WTC11 (cell line): ENCODE results near the gene ASCC1. TPM values are rescaled to one million over a fixed set of nuclear protein-coding genes. Genes with fewer than 3 reads are reported as not detected.

Experiments used
- ATAC-seq: fragments of 200-7000 bp; cut with Tn5 transposase; 2 replicates; pipeline ENCODE4 v1.10.0; 2021; ENCODE audit warnings: mild to moderate bottlenecking, moderate library complexity
- Bru-seq: library from RNA; stranded (reverse); fragments of 400-500 nt; gene quantifications from one replicate; lab custom pipeline; 2021; lab: Mats Ljungman, UMichigan
- CTCF ChIA-PET: fragments of 300-600 bp; sonication (Branson Sonifier 250); formaldehyde crosslinking; loops from one replicate; lab custom pipeline; 2021; ENCODE audit warnings: antibody characterized with exemption; lab: Charles Lee
- POLR2A ChIA-PET: fragments of 350-600 bp; sonication (Branson Sonifier 250); formaldehyde crosslinking; loops from one replicate; lab custom pipeline; 2021; ENCODE audit warnings: antibody characterized with exemption; lab: Charles Lee
- DNase-seq: peaks from one replicate; pipeline ENCODE4 v3.0.0; 2021; ENCODE audit warnings: low spot score
- H3K27ac Mint-ChIP-seq: 2 replicates; pipeline ENCODE4 v1.8.0; 2021; ENCODE audit warnings: mixed read lengths
- H3K27me3 Mint-ChIP-seq: 2 replicates; pipeline ENCODE4 v1.8.0; 2021; ENCODE audit warnings: low read depth, mild to moderate bottlenecking, moderate library complexity, mixed read lengths
- H3K36me3 Mint-ChIP-seq: 2 replicates; pipeline ENCODE4 v1.8.0; 2021; ENCODE audit warnings: mixed read lengths
- H3K4me1 Mint-ChIP-seq: 2 replicates; pipeline ENCODE4 v1.8.0; 2022; ENCODE audit warnings: mixed read lengths
- H3K4me3 Mint-ChIP-seq: 2 replicates; pipeline ENCODE4 v1.8.0; 2021; ENCODE audit warnings: mild to moderate bottlenecking, moderate library complexity, mixed read lengths
- H3K9me3 Mint-ChIP-seq: 2 replicates; pipeline ENCODE4 v1.8.0; 2021; ENCODE audit warnings: mixed read lengths
- FOXP1 ChIP-seq: sonication (generic); formaldehyde crosslinking; IDR thresholded peaks from 2 replicates; pipeline ENCODE4 v1.8.0; 2022; ENCODE audit warnings: missing genetic modification reagents, mild to moderate bottlenecking, moderate library complexity, borderline replicate concordance
- JUN ChIP-seq: sonication (generic); formaldehyde crosslinking; IDR thresholded peaks from 2 replicates; pipeline ENCODE4 v1.8.0; 2023; ENCODE audit warnings: mild to moderate bottlenecking, missing genetic modification reagents
- NR3C1 ChIP-seq: sonication (generic); formaldehyde crosslinking; conservative IDR thresholded peaks from 2 replicates; pipeline ENCODE4 v1.8.1; 2023; ENCODE audit warnings: low read depth, mild to moderate bottlenecking, missing genetic modification reagents
- TEAD4 ChIP-seq: sonication (generic); formaldehyde crosslinking; IDR thresholded peaks from 2 replicates; pipeline ENCODE4 v1.8.0; 2022; ENCODE audit warnings: mild to moderate bottlenecking, missing genetic modification reagents
- TP53 ChIP-seq: sonication (generic); formaldehyde crosslinking; IDR thresholded peaks from 2 replicates; pipeline ENCODE4 v1.8.1; 2023; ENCODE audit warnings: mild to moderate bottlenecking, missing genetic modification reagents
- ZNF219 ChIP-seq: sonication (generic); formaldehyde crosslinking; IDR thresholded peaks from 2 replicates; pipeline ENCODE4 v1.8.0; 2023; ENCODE audit warnings: missing genetic modification reagents, mild to moderate bottlenecking, borderline replicate concordance
- ZNF232 ChIP-seq: sonication (generic); formaldehyde crosslinking; IDR thresholded peaks from 2 replicates; pipeline ENCODE4 v1.8.0; 2022; ENCODE audit warnings: mild to moderate bottlenecking, missing genetic modification reagents
- long read RNA-seq, 3 experiments: library from RNA in 1 of 3; library from capped mRNA in 1 of 3; library from polyadenylated mRNA in 1 of 3; unstranded in 2 of 3; stranded (forward) in 1 of 3; transcript quantifications; one replicate each; pipeline ENCODE4 v2.0.0, GENCODE V29; 2021
- total RNA-seq: library from RNA; stranded (reverse); gene quantifications from 3 replicates; pipeline ENCODE4 v1.2.3, GENCODE V29; 2021
- TF ChIP-seq, protein P1 (sequence below): sonication (generic); formaldehyde crosslinking; IDR thresholded peaks from 2 replicates; pipeline ENCODE4 v1.8.1; 2022; ENCODE audit warnings: mild to moderate bottlenecking, moderate library complexity, missing genetic modification reagents
- TF ChIP-seq, protein P2 (sequence below): sonication (generic); formaldehyde crosslinking; IDR thresholded peaks from 2 replicates; pipeline ENCODE4 v1.8.0; 2022; ENCODE audit warnings: missing genetic modification reagents
- TF ChIP-seq, protein P3 (sequence below): sonication (generic); formaldehyde crosslinking; IDR thresholded peaks from 2 replicates; pipeline ENCODE4 v1.8.1; 2022; ENCODE audit warnings: mild to moderate bottlenecking, missing genetic modification reagents, moderate library complexity, borderline replicate concordance
- TF ChIP-seq, protein P4 (sequence below): sonication (generic); formaldehyde crosslinking; IDR thresholded peaks from 2 replicates; pipeline ENCODE4 v1.8.1; 2023; ENCODE audit warnings: mild to moderate bottlenecking, moderate library complexity, missing genetic modification reagents
- TF ChIP-seq, protein P5 (sequence below): sonication (generic); formaldehyde crosslinking; IDR thresholded peaks from 2 replicates; pipeline ENCODE4 v1.8.0; 2022; ENCODE audit warnings: mild to moderate bottlenecking, missing genetic modification reagents
- TF ChIP-seq, protein P6 (sequence below): fragments of 250-450 bp; sonication (Bioruptor Pico); IDR thresholded peaks from 2 replicates; pipeline ENCODE4 v2.1.2; 2022; ENCODE audit warnings: mild to moderate bottlenecking, moderate library complexity
- TF ChIP-seq, protein P7 (sequence below): sonication (generic); formaldehyde crosslinking; IDR thresholded peaks from 2 replicates; pipeline ENCODE4 v1.8.1; 2022; ENCODE audit warnings: low read depth, missing genetic modification reagents, borderline replicate concordance

ASCC1 gene, protein sequence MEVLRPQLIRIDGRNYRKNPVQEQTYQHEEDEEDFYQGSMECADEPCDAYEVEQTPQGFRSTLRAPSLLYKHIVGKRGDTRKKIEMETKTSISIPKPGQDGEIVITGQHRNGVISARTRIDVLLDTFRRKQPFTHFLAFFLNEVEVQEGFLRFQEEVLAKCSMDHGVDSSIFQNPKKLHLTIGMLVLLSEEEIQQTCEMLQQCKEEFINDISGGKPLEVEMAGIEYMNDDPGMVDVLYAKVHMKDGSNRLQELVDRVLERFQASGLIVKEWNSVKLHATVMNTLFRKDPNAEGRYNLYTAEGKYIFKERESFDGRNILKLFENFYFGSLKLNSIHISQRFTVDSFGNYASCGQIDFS
- total RNA-seq (30.4 to 38.7 TPM (median 32.5 TPM) in 3 replicates), Bru-seq, nascent RNA (percentile 57 among the genes with signal in this experiment)
- long read RNA-seq, experiment 1, transcript ASCC1-202 (10 exons, 2,002 nt) = major isoform, 24 of 61 reads
- long read RNA-seq, experiment 1, partial matches to known transcripts = 3 of 61 reads
- long read RNA-seq, experiment 1, other reads (novel, unspliced or antisense) = 34 of 61 reads
- long read RNA-seq, experiment 2, transcript ASCC1-202 (10 exons, 2,002 nt) = major isoform, 14 of 49 reads
- long read RNA-seq, experiment 2, partial matches to known transcripts = 8 of 49 reads
- long read RNA-seq, experiment 2, other reads (novel, unspliced or antisense) = 25 of 49 reads
- long read RNA-seq, experiment 3, transcript ASCC1-202 (10 exons, 2,002 nt) = major isoform, 21 of 51 reads
- long read RNA-seq, experiment 3, partial matches to known transcripts = 2 of 51 reads
- long read RNA-seq, experiment 3, other reads (novel, unspliced or antisense) = 28 of 51 reads

DNA sequence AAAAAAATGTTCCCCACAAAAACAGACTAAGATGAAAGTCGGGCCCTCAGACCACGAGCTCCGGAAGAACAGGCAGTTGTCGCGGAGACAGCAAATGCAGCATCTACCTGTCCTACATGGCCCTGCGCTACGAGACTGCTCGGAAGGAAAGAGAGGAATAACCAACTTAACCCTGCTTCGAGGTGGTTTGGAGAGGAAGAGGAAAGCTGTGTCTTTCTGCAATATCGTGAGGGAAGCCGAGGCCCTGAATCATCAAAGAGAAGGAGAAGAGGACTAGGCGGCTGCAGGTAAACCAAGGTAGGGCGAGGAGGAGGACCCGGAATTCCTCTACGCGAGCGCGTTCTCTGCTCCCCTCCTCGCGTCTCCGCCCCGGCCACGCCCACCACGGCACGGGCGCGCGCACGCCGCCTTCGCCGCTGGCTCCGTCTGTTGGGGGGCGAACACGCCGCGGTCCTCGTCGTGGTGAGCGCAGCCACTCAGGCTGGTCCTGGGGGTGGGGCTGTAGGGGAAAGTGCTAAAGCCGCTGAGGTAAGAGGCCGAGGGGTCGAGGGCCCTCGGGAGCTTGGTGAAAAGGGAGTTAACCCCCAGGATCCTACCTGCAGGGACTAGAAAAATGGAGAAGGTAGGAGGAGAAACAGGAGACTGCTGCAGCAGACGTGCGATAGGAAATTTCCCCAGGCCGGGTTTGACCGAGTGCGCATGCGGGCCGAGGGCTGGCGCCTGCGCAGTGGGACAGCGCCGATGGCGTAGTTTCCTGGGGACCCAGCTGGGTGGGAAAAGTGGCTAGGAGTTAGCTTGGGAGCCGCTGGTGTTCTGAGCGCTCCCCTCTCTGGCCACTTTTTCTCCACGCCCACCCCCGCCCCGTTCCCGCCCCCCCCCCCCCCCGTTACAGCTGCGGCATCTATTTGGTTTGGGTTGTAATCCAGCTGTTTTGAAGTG is at the start of gene ASCC1, which contains the start of gene ANAPC16:
Gene ASCC1, minus strand, starts transcription at position 666 of the 939 bp plus-strand sequence. CDS start 2,978 bp downstream, outside the sequence.
Gene ANAPC16, plus strand, starts transcription at position 402 of the 939 bp plus-strand sequence. CDS start 7,903 bp downstream, outside the sequence.
- peak; percentile 94 for DNase-seq
- H3K4me1 Mint-ChIP-seq = peaks cover 23% of the 10 kb centered on the region
- H3K9me3 Mint-ChIP-seq = no peaks in the 10 kb centered on the region
- CTCF ChIA-PET = interaction anchor here (0.7 to 2.4 kb wide), 7 partner anchors 43 to 379 kb away, joined by 3 to 14 read pairs (median 4); no protein-coding TSS in a partner anchor
- H3K27ac Mint-ChIP-seq = peak within 1 kb of the TSS; percentile 100
- peak within 1 kb of the TSS; percentile 97 for H3K4me3 Mint-ChIP-seq
- no peaks in the 10 kb centered on the region; the same call in 1 of the 2 replicates for H3K27me3 Mint-ChIP-seq
- POLR2A ChIA-PET = interaction anchor here (0.5 to 3.0 kb wide), 14 partner anchors 33 to 128 kb away, joined by 3 to 38 read pairs (median 4); partner anchors contain the start of genes DDIT4 and SPOCK2
- peaks cover 4% of the 10 kb centered on the region for H3K36me3 Mint-ChIP-seq
- ATAC-seq = peak; percentile 92
- TF ChIP-seq FOXP1 (CRISPR knock-in tag) = peak; percentile 90; the same call in 1 of the 2 replicates
- TF ChIP-seq, protein P1, sequence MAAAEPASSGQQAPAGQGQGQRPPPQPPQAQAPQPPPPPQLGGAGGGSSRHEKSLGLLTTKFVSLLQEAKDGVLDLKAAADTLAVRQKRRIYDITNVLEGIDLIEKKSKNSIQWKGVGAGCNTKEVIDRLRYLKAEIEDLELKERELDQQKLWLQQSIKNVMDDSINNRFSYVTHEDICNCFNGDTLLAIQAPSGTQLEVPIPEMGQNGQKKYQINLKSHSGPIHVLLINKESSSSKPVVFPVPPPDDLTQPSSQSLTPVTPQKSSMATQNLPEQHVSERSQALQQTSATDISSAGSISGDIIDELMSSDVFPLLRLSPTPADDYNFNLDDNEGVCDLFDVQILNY (CRISPR knock-in tag) = 0 out of 2 replicates have a peak, but pooled peaks have one; percentile 28
- no peak for TF ChIP-seq TP53 (CRISPR knock-in tag)
- 0 out of 2 replicates have a peak, but pooled peaks have one; percentile 21 for TF ChIP-seq JUN (CRISPR knock-in tag)
- TF ChIP-seq, protein P2, sequence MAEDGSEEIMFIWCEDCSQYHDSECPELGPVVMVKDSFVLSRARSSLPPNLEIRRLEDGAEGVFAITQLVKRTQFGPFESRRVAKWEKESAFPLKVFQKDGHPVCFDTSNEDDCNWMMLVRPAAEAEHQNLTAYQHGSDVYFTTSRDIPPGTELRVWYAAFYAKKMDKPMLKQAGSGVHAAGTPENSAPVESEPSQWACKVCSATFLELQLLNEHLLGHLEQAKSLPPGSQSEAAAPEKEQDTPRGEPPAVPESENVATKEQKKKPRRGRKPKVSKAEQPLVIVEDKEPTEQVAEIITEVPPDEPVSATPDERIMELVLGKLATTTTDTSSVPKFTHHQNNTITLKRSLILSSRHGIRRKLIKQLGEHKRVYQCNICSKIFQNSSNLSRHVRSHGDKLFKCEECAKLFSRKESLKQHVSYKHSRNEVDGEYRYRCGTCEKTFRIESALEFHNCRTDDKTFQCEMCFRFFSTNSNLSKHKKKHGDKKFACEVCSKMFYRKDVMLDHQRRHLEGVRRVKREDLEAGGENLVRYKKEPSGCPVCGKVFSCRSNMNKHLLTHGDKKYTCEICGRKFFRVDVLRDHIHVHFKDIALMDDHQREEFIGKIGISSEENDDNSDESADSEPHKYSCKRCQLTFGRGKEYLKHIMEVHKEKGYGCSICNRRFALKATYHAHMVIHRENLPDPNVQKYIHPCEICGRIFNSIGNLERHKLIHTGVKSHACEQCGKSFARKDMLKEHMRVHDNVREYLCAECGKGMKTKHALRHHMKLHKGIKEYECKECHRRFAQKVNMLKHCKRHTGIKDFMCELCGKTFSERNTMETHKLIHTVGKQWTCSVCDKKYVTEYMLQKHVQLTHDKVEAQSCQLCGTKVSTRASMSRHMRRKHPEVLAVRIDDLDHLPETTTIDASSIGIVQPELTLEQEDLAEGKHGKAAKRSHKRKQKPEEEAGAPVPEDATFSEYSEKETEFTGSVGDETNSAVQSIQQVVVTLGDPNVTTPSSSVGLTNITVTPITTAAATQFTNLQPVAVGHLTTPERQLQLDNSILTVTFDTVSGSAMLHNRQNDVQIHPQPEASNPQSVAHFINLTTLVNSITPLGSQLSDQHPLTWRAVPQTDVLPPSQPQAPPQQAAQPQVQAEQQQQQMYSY (CRISPR knock-in tag) = peak; percentile 93
- no peak for TF ChIP-seq ZNF219 (CRISPR knock-in tag)
- TF ChIP-seq, protein P3, sequence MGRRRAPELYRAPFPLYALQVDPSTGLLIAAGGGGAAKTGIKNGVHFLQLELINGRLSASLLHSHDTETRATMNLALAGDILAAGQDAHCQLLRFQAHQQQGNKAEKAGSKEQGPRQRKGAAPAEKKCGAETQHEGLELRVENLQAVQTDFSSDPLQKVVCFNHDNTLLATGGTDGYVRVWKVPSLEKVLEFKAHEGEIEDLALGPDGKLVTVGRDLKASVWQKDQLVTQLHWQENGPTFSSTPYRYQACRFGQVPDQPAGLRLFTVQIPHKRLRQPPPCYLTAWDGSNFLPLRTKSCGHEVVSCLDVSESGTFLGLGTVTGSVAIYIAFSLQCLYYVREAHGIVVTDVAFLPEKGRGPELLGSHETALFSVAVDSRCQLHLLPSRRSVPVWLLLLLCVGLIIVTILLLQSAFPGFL (CRISPR knock-in tag) = no peak
- TF ChIP-seq NR3C1 (CRISPR knock-in tag) = no peak
- peak; percentile 85; the same call in 1 of the 2 replicates for TF ChIP-seq ZNF232 (CRISPR knock-in tag)
- peak; percentile 79; the same call in 1 of the 2 replicates for TF ChIP-seq TEAD4 (CRISPR knock-in tag)
- TF ChIP-seq, protein P4, sequence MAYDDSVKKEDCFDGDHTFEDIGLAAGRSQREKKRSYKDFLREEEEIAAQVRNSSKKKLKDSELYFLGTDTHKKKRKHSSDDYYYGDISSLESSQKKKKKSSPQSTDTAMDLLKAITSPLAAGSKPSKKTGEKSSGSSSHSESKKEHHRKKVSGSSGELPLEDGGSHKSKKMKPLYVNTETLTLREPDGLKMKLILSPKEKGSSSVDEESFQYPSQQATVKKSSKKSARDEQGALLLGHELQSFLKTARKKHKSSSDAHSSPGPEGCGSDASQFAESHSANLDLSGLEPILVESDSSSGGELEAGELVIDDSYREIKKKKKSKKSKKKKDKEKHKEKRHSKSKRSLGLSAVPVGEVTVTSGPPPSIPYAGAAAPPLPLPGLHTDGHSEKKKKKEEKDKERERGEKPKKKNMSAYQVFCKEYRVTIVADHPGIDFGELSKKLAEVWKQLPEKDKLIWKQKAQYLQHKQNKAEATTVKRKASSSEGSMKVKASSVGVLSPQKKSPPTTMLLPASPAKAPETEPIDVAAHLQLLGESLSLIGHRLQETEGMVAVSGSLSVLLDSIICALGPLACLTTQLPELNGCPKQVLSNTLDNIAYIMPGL (CRISPR knock-in tag) = 0 out of 2 replicates have a peak, but pooled peaks have one; percentile 43
- TF ChIP-seq, protein P5, sequence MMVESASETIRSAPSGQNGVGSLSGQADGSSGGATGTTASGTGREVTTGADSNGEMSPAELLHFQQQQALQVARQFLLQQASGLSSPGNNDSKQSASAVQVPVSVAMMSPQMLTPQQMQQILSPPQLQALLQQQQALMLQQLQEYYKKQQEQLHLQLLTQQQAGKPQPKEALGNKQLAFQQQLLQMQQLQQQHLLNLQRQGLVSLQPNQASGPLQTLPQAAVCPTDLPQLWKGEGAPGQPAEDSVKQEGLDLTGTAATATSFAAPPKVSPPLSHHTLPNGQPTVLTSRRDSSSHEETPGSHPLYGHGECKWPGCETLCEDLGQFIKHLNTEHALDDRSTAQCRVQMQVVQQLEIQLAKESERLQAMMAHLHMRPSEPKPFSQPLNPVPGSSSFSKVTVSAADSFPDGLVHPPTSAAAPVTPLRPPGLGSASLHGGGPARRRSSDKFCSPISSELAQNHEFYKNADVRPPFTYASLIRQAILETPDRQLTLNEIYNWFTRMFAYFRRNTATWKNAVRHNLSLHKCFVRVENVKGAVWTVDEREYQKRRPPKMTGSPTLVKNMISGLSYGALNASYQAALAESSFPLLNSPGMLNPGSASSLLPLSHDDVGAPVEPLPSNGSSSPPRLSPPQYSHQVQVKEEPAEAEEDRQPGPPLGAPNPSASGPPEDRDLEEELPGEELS = peak; percentile 54; the same call in 1 of the 2 replicates
- TF ChIP-seq, protein P6, sequence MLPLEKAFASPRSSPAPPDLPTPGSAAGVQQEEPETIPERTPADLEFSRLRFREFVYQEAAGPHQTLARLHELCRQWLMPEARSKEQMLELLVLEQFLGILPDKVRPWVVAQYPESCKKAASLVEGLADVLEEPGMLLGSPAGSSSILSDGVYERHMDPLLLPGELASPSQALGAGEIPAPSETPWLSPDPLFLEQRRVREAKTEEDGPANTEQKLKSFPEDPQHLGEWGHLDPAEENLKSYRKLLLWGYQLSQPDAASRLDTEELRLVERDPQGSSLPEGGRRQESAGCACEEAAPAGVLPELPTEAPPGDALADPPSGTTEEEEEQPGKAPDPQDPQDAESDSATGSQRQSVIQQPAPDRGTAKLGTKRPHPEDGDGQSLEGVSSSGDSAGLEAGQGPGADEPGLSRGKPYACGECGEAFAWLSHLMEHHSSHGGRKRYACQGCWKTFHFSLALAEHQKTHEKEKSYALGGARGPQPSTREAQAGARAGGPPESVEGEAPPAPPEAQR (CRISPR knock-in tag) = no peak
- TF ChIP-seq, protein P7, sequence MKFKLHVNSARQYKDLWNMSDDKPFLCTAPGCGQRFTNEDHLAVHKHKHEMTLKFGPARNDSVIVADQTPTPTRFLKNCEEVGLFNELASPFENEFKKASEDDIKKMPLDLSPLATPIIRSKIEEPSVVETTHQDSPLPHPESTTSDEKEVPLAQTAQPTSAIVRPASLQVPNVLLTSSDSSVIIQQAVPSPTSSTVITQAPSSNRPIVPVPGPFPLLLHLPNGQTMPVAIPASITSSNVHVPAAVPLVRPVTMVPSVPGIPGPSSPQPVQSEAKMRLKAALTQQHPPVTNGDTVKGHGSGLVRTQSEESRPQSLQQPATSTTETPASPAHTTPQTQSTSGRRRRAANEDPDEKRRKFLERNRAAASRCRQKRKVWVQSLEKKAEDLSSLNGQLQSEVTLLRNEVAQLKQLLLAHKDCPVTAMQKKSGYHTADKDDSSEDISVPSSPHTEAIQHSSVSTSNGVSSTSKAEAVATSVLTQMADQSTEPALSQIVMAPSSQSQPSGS (CRISPR knock-in tag) = no peak
